Activated naive CD4-positive, alpha-beta T cell treated with anti-CD3 and anti-CD28 coated beads, Interleukin-2, amount 50 U/mL, for 24 hours (primary cell): ENCODE data around the gene TMEM19.
"Not testable (repeated sequence)": the region's sequence is repeated elsewhere in the genome, so short reads cannot be mapped to it uniquely, and the experiment has no call there.

Experiments used
- H3K27ac Mint-ChIP-seq: one replicate; pipeline ENCODE4 v1.8.0; 2021; ENCODE audit warnings: mild to moderate bottlenecking, mixed read lengths
- H3K27me3 Mint-ChIP-seq: one replicate; pipeline ENCODE4 v1.8.0; 2021; ENCODE audit warnings: mixed read lengths
- H3K36me3 Mint-ChIP-seq: one replicate; pipeline ENCODE4 v1.8.0; 2021; ENCODE audit warnings: mixed read lengths
- H3K4me1 Mint-ChIP-seq: one replicate; pipeline ENCODE4 v1.8.0; 2021; ENCODE audit warnings: mixed read lengths
- H3K4me3 Mint-ChIP-seq: one replicate; pipeline ENCODE4 v1.8.0; 2021; ENCODE audit warnings: mild to moderate bottlenecking, mixed read lengths
- H3K9me3 Mint-ChIP-seq: one replicate; pipeline ENCODE4 v1.8.0; 2021; ENCODE audit warnings: mixed read lengths

The TMEM19 gene

DNA sequence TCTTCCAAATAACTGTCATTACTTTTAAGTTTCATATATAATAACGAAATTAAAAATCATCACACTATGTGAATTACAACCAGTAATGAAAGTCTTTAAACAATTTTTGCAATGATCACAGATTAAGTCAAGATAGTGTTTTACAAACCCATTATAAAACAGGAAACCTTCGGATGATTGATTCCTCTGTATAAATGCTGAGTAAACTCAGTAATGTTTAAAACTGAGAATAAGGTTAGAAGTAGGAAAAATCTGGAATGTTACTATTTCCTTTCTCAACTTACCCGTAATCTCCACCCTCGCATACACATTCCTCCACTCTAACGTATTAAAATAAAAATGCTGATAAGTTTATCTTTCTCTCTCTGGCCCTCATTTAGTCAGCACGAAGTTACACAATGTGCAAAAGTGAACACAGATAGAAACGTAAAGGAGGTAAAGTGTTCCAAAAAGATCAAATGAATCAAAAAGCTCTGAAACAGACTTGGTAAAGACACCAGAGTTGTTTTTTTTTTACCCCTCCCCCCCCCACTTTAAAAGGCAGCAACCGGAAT is 23.8 kb upstream of the TMEM19 start:
- Mint-ChIP-seq H3K27ac (peak overlapping the region; percentile 100), H3K9me3 (no peaks in the 10 kb centered on the region), H3K36me3 (peaks cover 30% of the 10 kb centered on the region), H3K27me3 (no peaks in the 10 kb centered on the region), H3K4me1 (peaks cover 53% of the 10 kb centered on the region), H3K4me3 (peak overlapping the region; percentile 100)

DNA sequence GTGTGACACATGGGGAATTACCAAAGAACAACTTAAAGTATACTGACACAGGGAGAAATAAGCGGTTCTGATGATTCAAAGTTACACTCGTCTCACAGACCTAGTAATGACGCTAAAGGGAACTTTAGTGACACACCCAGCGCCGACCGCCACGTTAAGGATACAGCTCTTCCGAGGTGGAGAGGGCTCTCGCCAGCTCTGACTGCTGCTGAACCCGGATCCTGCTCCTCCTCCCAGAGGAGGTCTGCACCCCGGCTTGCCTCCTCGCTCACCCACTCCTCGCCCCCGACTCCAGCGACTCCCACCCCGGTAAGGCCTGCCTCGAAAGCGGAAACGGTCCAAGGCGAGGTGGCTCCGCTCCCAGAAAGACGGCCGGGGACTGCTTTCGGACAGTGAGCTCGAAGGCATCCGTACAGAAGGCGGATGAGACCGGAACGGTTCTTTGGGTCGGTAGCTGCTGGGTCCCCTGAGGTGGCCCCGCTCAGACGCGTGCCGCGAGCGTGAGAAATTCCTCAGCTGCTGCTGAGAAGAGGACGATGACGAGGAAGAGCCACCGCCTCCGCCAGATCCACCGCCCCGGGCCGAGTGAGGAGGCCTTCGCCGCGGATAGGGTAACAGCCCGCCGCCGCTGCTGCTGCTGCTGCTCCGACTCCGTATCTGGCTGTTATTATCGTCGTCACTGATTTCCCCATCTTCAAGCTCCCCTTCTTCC is 22.9 kb upstream of the TMEM19 start:
- Mint-ChIP-seq H3K36me3 (peaks cover 29% of the 10 kb centered on the region), H3K4me1 (peaks cover 54% of the 10 kb centered on the region), H3K27me3 (no peaks in the 10 kb centered on the region), H3K27ac (peak overlapping the region; percentile 100), H3K4me3 (peak overlapping the region; percentile 100), H3K9me3 (no peaks in the 10 kb centered on the region)

DNA sequence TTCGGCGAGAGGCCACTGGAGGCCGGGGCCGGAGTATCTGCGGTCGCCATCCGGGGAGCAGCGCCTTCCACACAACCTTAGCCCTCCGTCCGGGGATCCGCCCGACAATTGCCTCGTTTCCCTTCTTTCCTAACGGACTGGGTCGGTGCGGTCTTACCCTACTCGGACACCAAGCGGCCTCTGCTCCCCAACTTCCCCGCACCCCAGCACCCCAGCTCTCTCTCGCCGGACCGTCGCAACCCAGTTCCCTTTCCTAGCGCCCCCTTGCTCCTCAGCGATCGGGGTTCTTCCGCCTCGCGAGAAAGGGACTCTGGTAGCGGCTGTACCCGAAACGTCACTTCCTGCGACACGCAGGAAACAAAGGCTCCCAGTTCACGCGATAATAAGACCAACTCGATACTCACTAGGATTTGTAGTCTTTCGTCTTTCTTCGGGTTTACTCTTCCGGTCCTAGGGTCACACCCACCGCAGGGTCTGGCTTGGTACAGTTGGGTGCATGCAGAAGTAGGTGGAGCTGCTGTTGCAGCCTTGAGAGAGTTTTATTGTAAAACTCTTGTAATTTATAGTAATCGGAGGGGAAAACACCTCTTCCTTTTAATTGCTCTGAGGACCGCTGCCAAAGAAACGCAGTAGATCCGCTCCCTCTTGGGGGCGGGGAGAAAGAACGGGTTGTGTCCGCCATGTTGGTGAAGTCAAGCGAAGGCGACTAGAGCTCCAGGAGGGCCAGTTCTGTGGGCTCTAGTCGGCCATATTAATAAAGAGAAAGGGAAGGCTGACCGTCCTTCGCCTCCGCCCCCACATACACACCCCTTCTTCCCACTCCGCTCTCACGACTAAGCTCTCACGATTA is 22.1 kb upstream of the TMEM19 start, which contains the start of the genes THAP2 and ZFC3H1:
TSS of gene THAP2 (plus strand) at position 741 of the 850 bp plus-strand sequence. CDS start 209 bp downstream, outside the sequence.
TSS of gene ZFC3H1 (minus strand) at position 288 of the 850 bp plus-strand sequence. CDS start at position 50, 238 bp downstream.
- peak within 1 kb of the TSS; percentile 100 for H3K4me3 Mint-ChIP-seq
- H3K4me1 Mint-ChIP-seq = peaks cover 55% of the 10 kb centered on the region
- H3K27me3 Mint-ChIP-seq = no peaks in the 10 kb centered on the region
- peaks cover 27% of the 10 kb centered on the region for H3K36me3 Mint-ChIP-seq
- no peaks in the 10 kb centered on the region for H3K9me3 Mint-ChIP-seq
- peak within 1 kb of the TSS; percentile 100 for H3K27ac Mint-ChIP-seq

DNA sequence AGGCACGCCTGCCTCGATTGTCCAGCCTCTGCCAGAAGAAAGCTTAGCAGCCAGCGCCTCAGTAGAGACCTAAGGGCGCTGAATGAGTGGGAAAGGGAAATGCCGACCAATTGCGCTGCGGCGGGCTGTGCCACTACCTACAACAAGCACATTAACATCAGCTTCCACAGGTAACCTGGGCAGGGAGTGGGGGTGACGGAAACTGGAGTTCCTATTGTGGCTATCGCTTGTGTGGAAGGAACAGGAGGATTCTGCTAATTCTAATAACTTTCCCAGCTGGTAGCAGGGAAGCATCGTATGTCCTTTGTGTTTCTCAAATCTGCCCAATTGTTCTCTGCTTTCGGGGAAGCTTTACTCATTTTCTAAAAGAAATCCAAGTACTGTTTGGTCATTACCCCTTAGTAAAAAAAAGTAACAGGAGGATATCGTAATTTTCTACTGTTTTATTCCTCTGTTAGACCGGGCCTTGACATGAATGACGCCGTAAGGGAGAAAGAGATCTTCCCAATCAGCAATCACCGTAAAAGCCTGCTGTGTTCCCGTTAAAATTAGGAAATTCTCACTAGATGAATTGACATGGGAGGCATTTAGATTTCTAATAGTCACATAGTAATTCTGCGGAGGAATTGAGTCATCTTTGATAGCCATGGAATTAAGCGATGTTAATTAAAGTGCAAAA is 21.3 kb upstream of the TMEM19 start:
- peak overlapping the region; percentile 100 for H3K27ac Mint-ChIP-seq
- peak overlapping the region; percentile 100 for H3K4me3 Mint-ChIP-seq
- H3K4me1 Mint-ChIP-seq = peaks cover 54% of the 10 kb centered on the region
- H3K36me3 Mint-ChIP-seq = peaks cover 20% of the 10 kb centered on the region
- H3K27me3 Mint-ChIP-seq = no peaks in the 10 kb centered on the region
- H3K9me3 Mint-ChIP-seq = no peaks in the 10 kb centered on the region

DNA sequence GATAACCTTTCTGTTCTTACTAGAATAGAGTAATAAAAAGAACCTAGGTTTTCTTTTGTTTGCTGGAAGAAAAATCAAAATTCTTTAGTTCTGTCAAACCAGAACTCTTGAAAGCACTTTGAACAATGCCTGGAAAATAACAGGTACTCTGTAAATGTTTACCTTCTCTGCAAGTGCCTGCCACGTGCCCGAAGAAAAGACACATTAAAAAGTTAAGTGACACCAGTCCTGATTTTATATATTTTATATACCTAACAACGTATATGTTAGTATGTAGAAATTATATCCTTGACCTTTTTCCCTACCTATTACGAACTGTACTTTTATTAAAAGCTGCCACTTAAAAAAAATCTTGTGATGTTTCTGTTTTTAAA is 20.8 kb upstream of the TMEM19 start:
- Mint-ChIP-seq H3K36me3 (peaks cover 18% of the 10 kb centered on the region), H3K27me3 (no peaks in the 10 kb centered on the region), H3K9me3 (no peaks in the 10 kb centered on the region), H3K4me1 (peaks cover 50% of the 10 kb centered on the region), H3K4me3 (peak overlapping the region; percentile 100), H3K27ac (peak overlapping the region; percentile 100)

DNA sequence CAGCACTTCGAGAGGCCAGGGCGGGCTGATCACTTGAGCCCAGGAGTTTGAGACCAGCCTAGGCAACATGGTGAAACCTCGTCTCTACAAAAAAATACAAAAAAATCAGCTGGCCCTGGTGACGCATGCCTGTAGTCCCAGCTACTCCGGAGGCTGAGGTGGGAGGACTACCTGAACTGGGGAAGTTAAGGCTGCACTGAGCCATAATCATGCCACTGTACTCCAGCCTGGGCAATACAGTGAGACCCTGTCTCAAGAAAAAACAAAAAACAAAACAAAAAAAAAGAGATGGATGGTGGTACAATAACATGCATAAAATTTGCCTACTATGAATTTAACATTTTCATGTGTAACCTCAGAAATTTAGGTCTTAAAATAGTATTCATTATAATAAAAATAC is 19.6 kb upstream of the TMEM19 start:
- Mint-ChIP-seq H3K27me3 (no peaks in the 10 kb centered on the region), H3K9me3 (no peaks in the 10 kb centered on the region), H3K4me1 (peaks cover 50% of the 10 kb centered on the region), H3K36me3 (peaks cover 18% of the 10 kb centered on the region), H3K4me3 (peak overlapping the region; percentile 100), H3K27ac (peak overlapping the region; percentile 100)

DNA sequence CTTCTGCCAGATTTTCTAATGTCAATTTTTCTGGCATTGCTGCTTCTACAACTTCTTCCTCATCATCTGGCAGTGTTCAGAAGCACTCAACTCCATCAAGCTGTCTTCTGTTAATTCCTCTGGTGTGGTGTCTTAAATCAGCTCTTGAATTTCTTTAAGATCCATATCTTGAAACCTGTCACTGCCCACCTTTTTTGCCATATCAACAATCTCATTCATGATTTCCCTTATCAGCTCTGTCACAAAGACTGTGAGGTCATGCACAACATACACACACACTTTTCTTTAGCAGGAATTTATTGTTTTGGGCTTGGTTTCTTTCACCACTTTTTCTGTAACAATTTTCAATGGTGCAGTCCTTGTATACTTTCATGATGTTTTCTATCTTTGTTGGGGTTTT is 14.6 kb upstream of the TMEM19 start:
- no peaks in the 10 kb centered on the region for H3K27me3 Mint-ChIP-seq
- H3K4me3 Mint-ChIP-seq = no peak overlapping the region
- peaks cover 38% of the 10 kb centered on the region for H3K4me1 Mint-ChIP-seq
- H3K27ac Mint-ChIP-seq = peak overlapping the region; percentile 10
- peaks cover 8% of the 10 kb centered on the region for H3K36me3 Mint-ChIP-seq
- H3K9me3 Mint-ChIP-seq = no peaks in the 10 kb centered on the region

DNA sequence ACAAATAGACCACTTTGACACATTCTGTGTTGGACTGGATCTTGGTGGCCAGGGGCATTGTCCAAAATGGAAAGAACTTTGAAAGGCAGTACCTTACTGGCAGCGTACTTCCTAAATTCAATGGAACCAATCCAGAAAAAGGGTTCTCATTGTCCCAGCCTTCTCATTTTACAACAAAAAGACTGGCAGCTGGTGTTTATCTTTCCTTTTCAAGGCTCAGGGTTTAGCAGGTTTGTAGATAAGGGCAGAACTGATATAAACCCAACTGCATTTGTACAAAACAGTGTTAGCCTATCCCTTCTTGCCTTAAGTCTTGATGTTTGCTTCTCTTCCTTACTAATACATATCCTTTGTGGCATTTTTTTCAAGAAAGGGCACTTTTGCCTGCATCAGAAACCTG is 14.1 kb upstream of the TMEM19 start:
- Mint-ChIP-seq H3K36me3 (peaks cover 8% of the 10 kb centered on the region), H3K27ac (no peak overlapping the region), H3K4me3 (no peak overlapping the region), H3K4me1 (peaks cover 37% of the 10 kb centered on the region), H3K9me3 (no peaks in the 10 kb centered on the region), H3K27me3 (no peaks in the 10 kb centered on the region)

DNA sequence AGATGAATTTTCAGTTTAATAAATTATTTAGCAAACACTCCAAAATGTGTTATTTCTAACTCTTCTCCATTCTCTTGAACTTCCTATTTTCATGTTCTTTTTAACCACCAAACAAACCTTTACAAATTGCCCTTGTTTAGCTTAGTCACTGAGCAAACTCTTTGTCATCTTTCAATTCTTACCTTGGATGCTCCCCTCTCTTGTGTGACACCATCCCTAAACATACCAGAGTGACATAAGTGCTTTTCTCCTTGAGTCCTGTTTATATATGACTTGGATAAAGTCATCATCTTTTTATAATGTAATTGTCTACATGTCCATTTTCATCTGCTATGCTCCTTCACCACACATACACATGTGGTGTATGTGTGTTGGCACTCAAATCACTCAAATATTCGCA is 3.4 kb upstream of the TMEM19 start:
- peaks cover 16% of the 10 kb centered on the region for H3K4me1 Mint-ChIP-seq
- no peaks in the 10 kb centered on the region for H3K27me3 Mint-ChIP-seq
- no peaks in the 10 kb centered on the region for H3K36me3 Mint-ChIP-seq
- no peaks in the 10 kb centered on the region for H3K9me3 Mint-ChIP-seq
- H3K4me3 Mint-ChIP-seq = no peak overlapping the region
- H3K27ac Mint-ChIP-seq = no peak overlapping the region

DNA sequence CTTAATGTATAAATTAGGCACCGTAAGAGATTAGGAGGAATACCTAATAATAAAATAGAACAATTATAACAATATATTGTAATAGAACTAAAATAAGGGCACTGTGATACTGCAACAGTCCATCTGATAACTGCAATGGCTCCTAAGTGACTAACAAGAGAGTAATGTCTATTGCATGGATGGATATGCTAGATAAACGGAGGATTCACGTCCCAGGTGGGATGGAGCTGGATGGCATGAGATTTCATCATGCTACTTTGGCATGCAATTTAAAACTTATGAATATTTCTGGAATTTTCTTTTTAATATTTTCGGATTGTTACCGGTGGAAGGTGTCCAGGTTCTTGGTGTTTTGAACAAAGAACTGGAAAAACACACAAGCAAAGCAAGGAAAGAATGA is 2.2 kb upstream of the TMEM19 start:
- Mint-ChIP-seq H3K27ac (no peak overlapping the region), H3K4me3 (no peak overlapping the region), H3K9me3 (no peaks in the 10 kb centered on the region), H3K4me1 (peaks cover 27% of the 10 kb centered on the region), H3K27me3 (no peaks in the 10 kb centered on the region), H3K36me3 (no peaks in the 10 kb centered on the region)

DNA sequence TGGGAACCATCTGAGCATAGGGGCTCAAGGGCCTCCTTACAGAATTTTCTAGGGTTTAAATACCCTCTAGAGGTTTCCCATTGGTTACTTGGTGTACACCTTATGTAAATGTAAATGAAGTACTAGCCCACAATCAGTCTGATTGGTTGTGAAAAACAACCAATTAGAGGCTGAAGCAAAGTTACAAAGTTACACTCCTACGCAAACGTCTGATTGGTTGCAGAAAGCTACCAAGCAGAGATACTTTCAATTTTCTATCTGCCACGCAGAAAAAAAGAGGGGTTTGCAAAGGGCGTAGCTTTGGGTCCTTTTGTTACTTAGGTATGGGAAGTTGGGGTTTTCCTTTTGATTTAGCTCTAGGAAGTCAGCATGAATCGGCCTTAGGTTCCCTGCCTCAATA is 1.8 kb upstream of the TMEM19 start:
- H3K36me3 Mint-ChIP-seq = no peaks in the 10 kb centered on the region
- no peaks in the 10 kb centered on the region for H3K27me3 Mint-ChIP-seq
- peak overlapping the region; percentile 52 for H3K4me3 Mint-ChIP-seq
- no peak overlapping the region for H3K27ac Mint-ChIP-seq
- H3K9me3 Mint-ChIP-seq = no peaks in the 10 kb centered on the region
- H3K4me1 Mint-ChIP-seq = peaks cover 32% of the 10 kb centered on the region

DNA sequence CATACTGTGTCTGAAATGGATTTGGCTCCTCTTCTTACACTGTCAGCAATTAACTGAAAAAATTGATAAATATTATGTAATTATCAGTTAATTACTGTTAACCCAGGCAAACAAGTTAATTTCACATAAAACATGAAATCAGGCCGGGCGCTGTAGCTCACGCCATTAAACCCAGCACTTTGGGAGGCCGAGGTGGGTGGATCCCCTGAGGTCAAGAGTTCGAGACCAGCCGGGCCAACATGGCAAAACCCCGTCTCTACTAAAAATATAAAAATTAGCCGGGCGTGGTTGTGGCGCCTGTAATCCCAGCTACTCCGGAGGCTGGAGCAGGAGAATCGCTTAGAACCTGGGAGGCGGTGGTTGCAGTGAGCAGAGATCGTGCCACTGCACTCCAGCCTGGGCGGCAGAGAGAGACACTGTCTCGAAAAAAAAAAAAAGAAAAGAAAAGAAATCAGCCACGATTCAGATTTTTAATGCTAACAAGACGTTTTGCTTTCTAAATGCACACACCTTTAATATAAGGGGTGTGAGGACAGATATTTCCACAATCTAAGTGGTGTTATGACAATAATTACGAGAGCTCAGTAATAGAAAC is 473 bp upstream of the TMEM19 start:
- Mint-ChIP-seq H3K9me3 (no peaks in the 10 kb centered on the region), H3K27me3 (no peaks in the 10 kb centered on the region), H3K36me3 (no peaks in the 10 kb centered on the region), H3K4me1 (peaks cover 39% of the 10 kb centered on the region), H3K27ac (peak overlapping the region; percentile 53), H3K4me3 (peak overlapping the region; percentile 94)

DNA sequence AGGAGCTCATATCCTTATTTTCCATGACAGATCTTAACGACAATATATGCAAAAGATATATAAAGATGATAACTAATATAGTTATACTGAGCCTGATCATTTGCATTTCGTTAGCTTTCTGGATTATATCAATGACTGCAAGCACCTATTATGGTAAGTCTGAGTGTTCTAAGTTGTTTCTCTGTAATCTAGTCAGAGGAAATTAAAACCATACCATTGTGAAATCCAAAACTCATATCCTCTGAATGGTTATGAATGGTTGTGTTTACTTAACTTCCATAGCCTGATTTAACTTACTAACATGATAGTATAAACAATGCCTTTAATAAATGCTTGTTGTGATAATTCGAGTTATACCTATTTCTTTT is 760 bp downstream of the TMEM19 start:
- peak overlapping the region; percentile 94 for H3K4me3 Mint-ChIP-seq
- H3K9me3 Mint-ChIP-seq = no peaks in the 10 kb centered on the region
- H3K4me1 Mint-ChIP-seq = peaks cover 45% of the 10 kb centered on the region

DNA sequence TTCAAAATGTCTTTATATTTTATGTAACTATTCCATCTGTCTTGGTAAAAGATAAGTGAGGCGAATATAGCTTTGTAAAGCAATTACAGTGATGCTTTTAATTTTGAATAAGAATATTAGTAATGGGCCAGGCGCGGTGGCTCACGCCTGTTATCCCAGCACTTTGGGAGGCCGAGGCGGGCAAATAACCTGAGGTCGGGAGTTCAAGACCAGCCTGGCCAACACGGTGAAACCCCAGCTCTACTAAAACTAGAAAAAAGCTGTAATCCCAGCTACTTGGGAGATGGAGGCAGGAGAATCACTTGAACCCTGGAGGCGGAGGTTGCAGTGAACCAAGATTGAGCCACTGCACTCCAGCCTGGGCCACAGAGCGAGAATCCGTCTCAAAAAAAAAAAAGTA is 1.3 kb downstream of the TMEM19 start:
- not testable (repeated sequence) for H3K27ac Mint-ChIP-seq, H3K27me3 Mint-ChIP-seq, H3K36me3 Mint-ChIP-seq, H3K9me3 Mint-ChIP-seq
- Mint-ChIP-seq H3K4me3 (peak overlapping the region; percentile 44), H3K4me1 (peaks cover 48% of the 10 kb centered on the region)

More for the DNA sequence above, 760 bp downstream of the TMEM19 start:
- peak overlapping the region; percentile 53 for H3K27ac Mint-ChIP-seq
- no peaks in the 10 kb centered on the region for H3K27me3 Mint-ChIP-seq
- H3K36me3 Mint-ChIP-seq = no peaks in the 10 kb centered on the region

DNA sequence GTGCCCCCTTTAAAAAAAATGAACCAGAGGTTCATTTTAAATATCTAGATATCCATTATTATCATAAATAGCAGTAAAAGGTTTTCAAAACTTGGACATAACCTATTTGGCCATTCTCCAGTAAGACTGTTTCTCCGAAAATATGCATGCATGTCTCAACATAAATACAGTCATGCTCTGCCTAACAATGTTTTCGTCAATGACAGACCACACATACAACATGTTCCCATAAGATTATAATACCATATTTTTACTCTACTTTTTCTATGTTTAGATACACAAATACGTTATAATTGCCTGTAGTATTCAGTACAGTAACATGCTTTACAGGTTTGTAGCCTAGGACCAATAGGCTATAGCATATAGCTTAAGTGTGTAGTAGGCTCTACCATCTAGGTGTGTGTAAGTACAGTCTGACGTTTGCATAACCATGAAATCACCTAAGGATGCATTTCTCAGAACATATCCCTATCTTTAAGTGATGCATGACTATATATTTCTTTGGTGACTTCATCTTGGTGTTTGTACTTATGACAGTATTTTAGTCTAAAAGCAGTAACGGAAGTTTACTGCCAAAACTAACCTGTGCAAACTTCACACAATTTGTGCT is 3.2 kb downstream of the TMEM19 start:
- H3K4me1 Mint-ChIP-seq = peaks cover 48% of the 10 kb centered on the region
- H3K27me3 Mint-ChIP-seq = no peaks in the 10 kb centered on the region
- no peak overlapping the region for H3K27ac Mint-ChIP-seq
- peaks cover 1% of the 10 kb centered on the region for H3K36me3 Mint-ChIP-seq
- no peak overlapping the region for H3K4me3 Mint-ChIP-seq
- H3K9me3 Mint-ChIP-seq = no peaks in the 10 kb centered on the region
